CD4-positive, alpha-beta T cell treated with Interleukin-6 for 4 hours (primary cell): Measurements from ENCODE around the gene BTN1A1.
"Not testable (repeated sequence)": the region's sequence is repeated elsewhere in the genome, so short reads cannot be mapped to it uniquely, and the experiment has no call there.

Source experiments
- DNase-seq: peaks from one replicate; pipeline ENCODE4 v3.0.0-alpha.2; 2020; ENCODE audit warnings: mixed read lengths

Gene BTN1A1

GRCh38 chr6:26537846-26538571, 37.9 kb downstream of the BTN1A1 start, which contains the start of gene HMGN4:
Gene HMGN4 (plus strand): TSS chr6:26538366. CDS start chr6:26545207, 6,841 bp downstream.
- peak; percentile 84 for DNase-seq

DNA sequence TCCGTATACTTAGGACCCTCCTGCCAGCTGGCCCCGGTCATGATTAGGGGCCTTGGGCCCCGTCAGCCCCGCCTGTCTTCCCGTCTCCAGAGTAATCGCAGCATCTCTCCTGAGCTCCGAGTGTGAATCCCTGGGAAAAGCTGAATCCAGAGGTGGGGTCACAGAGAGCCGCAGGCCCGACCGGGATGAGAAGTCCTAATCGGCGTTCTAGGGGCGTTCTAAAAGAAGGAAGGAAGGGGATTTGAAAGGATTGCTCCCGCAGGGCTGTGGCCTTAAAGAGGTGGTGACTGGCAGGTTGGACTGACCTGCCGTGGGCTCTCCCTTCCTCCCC, 38.4 kb downstream of the BTN1A1 start:
- no peak for DNase-seq

DNA sequence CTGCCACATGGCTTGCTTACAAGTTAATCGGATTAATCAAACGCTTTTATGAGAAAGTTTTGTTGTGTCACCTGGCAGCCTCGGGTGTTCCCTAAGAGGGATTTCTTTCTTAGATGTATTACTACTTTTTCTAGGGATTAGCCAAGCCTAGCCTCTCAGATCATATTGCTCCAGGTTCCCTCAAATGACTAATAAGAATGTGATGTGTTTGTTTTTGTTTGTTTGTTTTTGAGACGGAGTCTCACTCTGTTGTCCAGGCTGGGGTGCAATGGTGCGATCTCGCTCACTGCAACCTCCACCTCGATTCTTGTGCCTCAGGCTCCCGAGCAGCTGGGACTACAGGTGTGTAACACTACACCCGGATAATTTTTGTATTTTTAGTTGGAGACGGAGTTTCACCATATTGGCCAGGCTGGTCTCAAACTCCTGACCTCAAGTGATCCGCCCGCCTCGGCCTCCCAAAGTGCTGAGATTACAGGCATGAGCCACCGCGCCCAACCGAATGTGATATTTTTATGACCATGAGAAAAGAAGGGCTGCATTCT, 39.0 kb downstream of the BTN1A1 start:
- DNase-seq: no peak

- no peak for DNase-seq
Measured at GRCh38 chr6:26541579-26541978, 41.5 kb downstream of the BTN1A1 start.

DNA sequence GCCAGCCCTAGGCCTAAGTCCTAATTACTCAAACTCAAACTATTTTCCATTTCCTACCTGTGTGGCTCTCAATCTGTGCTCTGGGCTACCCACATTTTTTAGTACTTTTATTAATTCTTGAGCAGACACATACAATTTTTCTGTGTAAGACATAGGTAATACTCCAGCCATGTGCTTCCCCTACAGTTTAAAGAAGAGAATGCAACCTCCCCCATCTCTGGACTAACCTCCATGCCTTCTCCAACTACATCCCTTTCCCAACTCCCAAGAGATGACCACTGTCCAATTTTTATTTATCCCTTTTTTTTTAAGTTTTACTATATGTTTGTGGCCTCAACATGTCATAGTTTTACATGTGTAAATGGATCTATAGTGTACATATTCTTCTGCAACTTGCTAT, 43.9 kb downstream of the BTN1A1 start:
- no peak for DNase-seq

GRCh38 chr6:26544473-26544872, 44.4 kb downstream of the BTN1A1 start:
- DNase-seq: no peak

DNA sequence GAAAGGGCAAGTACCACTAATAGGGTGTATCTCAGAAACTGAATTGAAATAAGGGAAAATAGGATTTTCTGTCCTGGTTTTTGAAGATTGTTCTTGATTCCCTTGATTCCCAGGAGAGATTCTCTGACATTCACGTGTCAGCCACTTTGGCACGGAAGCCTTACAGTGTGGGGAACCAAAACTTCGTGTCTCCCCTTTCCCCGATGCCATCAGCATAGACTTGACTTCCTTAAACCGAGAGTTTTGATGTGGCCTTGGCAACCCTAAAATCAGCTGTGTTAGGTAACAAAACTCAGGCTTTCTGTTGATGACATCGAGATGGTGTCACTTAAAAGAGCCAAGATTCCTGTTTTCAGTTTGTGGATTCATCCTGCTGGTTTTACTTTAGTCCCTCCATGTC, 45.5 kb downstream of the BTN1A1 start:
- DNase-seq: no peak

DNA sequence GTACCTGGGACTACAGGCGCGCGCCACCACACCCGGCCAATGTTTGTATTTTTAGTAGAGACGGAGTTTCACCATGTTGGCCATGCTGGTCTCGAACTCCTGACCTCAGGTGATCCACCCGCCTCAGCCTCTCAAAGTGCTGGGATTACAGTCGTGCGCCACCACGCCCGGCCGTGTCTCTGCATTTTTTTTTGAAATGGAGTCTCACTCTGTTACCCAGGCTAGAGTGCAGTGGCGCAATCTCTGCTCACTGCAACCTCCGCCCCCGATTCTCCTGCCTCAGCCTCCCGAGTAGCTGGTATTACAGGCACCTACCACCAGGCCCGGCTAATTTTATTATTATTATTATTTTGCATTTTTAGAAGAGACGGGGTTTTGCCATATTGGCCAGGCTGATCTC, 47.3 kb downstream of the BTN1A1 start:
- DNase-seq: not testable (repeated sequence)

- DNase-seq: peak; percentile 50
Measured at GRCh38 chr6:26550250-26550993, 50.3 kb downstream of the BTN1A1 start.

DNA sequence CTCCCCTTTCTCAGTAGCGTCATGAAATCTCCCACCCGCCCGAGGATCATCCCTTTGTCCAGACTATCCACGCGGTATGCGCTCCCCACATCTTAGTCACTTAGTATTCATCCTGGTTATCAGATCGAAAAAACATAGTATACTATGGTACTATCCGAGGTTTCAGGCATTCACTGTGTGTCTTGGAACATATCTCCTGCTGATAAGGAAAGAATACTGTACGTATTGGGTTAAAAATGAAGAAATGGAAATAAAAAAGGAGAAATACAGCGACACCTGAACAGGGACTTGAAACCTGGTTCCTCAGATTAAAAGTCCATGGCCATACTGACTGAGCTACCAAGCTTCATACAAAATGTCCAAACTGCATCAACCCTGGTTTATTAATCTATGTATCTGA, 52.1 kb downstream of the BTN1A1 start:
- DNase-seq: no peak

GRCh38 chr6:26552640-26553188, 52.6 kb downstream of the BTN1A1 start:
- DNase-seq: no peak

DNA sequence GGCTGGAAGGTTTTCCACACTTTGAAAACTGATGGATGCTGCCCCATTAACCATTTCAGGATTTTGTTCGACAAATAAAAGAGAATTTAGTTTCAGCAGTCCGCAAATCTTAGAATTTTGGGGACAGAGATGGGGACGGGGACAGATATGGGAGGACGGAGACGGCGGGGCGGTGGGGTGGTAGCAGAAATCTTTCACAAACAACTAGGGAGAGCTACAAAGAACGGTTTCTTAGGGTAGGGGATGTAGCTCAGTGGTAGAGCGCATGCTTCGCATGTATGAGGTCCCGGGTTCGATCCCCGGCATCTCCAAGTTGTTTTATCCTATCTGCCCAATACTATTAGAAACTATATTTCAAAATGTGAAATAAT, 53.1 kb downstream of the BTN1A1 start:
- peak; percentile 79 for DNase-seq

GRCh38 chr6:26553635-26554446, 53.7 kb downstream of the BTN1A1 start:
- DNase-seq: peak; percentile 82

- DNase-seq: no peak
Measured at GRCh38 chr6:26554447-26554696, 54.3 kb downstream of the BTN1A1 start.

- DNase-seq: peak; percentile 62
Measured at GRCh38 chr6:26554697-26555504, 54.8 kb downstream of the BTN1A1 start.

DNA sequence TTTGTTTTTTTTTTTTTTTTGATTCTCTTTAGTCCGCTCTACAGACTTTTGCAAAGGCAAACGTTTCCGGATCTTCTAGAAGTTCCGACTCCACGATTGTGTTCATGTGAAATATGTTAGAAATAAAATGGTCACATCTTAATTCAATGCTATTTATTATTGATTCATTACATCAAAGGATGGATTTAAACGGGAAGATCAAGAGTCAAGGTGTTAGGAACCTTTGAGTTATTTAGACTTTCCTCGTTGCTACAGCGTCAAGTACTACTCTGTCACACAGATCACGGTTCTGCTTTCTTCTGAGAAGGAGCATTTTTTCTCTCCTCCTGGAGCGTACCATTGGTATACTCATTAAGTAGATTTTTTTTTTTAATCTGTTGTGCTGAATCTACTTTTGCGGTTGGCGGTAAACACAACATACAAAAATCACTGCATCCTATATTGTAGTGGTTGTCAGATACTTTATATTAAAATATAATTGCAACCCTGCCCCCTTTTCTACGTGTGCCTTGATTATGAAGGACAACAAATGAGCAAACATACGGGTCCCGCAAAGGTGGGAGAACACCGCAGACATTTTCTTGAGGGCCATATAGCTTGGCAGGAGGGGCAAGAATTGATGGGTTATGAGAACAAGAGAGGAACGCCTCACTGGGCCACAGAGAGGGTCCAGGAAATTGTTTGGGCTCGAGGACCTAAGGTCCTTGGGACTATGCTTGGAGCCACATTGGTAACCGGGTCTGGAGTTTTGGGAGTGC, 55.6 kb downstream of the BTN1A1 start:
- DNase-seq: no peak

DNA sequence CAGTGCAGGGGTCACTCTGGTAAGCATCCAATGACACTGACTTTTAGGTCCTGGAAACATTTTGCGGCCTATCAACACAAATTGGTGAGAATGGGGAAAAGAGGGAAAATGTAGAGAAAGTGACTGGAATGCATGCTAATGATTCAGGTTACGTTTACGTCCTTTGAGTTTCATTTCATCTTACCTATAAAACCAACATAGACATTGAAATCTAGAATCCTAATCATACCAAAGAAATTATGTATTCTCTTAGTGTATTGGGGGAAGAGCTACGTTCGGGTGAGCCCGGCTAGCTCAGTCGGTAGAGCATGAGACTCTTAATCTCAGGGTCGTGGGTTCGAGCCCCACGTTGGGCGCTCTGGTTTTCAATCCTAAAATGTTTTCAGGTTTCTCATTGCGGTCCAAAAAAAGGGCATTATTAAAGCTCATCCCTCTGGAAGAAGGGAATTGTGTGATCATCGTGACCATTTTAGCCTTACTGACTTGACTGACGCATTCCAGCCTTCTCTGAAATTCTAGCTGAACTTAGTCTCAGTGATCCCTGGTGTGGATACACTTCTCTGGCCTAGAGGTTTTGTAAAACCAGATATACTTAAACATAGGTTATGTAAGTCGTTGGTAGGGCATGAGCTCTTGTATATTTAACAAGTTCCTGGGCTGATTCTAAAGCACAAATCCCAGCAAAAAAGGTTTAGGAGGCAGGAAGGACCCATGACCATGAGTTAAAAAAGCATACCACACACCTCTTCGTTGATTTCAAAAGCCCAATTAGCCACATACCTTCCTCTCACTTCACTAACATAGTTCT, 56.4 kb downstream of the BTN1A1 start:
- peak; percentile 37 for DNase-seq
